WERI-Rb-1 (cell line): ENCODE data around the gene AKAP5.

Source experiments
- DNase-seq: peaks from one replicate; pipeline ENCODE4 v3.0.0-alpha.2; 2020
- H3K27ac ChIP-seq: fragments of 250-450 bp; sonication (Bioruptor Pico); 2 replicates; pipeline ENCODE4 v1.5.1; 2020; ENCODE audit warnings: mild to moderate bottlenecking, moderate library complexity
- H3K27me3 ChIP-seq: fragments of 250-450 bp; sonication (Bioruptor Pico); 2 replicates; pipeline ENCODE4 v1.5.1; 2021; ENCODE audit warnings: mild to moderate bottlenecking, low read depth, moderate library complexity; ENCODE audit not compliant: insufficient read depth, severe bottlenecking
- H3K36me3 ChIP-seq: fragments of 250-450 bp; sonication (Bioruptor Pico); 2 replicates; pipeline ENCODE4 v1.5.1; 2020; ENCODE audit warnings: mild to moderate bottlenecking, moderate library complexity
- H3K4me3 ChIP-seq: 2 replicates; pipeline ENCODE4 v1.5.1; 2011; ENCODE audit warnings: low read depth, mild to moderate bottlenecking, control low read depth, low read length
- H3K9me3 ChIP-seq: fragments of 250-450 bp; sonication (Bioruptor Pico); 2 replicates; pipeline ENCODE4 v1.5.1; 2021; ENCODE audit warnings: mild to moderate bottlenecking, moderate library complexity; ENCODE audit not compliant: severe bottlenecking
- CTCF ChIP-seq: IDR thresholded peaks from 2 replicates; pipeline ENCODE4 v1.5.1; 2011; ENCODE audit warnings: low read depth, mild to moderate bottlenecking, control low read depth, inconsistent platforms, low read length

The AKAP5 gene

GRCh38 chr14:64439141-64439540 is 26.2 kb upstream of the AKAP5 start:
- H3K27ac ChIP-seq: no peak overlapping the region
- no peak for TF ChIP-seq CTCF
- no peaks in the 10 kb centered on the region for H3K9me3 ChIP-seq
- no peak overlapping the region for H3K4me3 ChIP-seq
- DNase-seq: no peak
- peaks cover 79% of the 10 kb centered on the region for H3K36me3 ChIP-seq
- no peaks in the 10 kb centered on the region for H3K27me3 ChIP-seq

GRCh38 chr14:64440494-64440893 is 24.8 kb upstream of the AKAP5 start:
- Histone ChIP-seq H3K27ac (no peak overlapping the region), H3K36me3 (peaks cover 70% of the 10 kb centered on the region), H3K9me3 (no peaks in the 10 kb centered on the region), H3K27me3 (no peaks in the 10 kb centered on the region), H3K4me3 (no peak overlapping the region)
- DNase-seq: no peak
- TF ChIP-seq CTCF: no peak

- no peaks in the 10 kb centered on the region for H3K9me3 ChIP-seq
- TF ChIP-seq CTCF: no peak
- no peak for DNase-seq
- H3K4me3 ChIP-seq: no peak overlapping the region
- H3K27ac ChIP-seq: no peak overlapping the region
- no peaks in the 10 kb centered on the region for H3K27me3 ChIP-seq
- H3K36me3 ChIP-seq: peaks cover 55% of the 10 kb centered on the region
Measured at GRCh38 chr14:64442300-64442988, 22.9 kb upstream of the AKAP5 start.

GRCh38 chr14:64444140-64444539 is 21.2 kb upstream of the AKAP5 start:
- TF ChIP-seq CTCF: no peak
- peaks cover 50% of the 10 kb centered on the region for H3K36me3 ChIP-seq
- no peaks in the 10 kb centered on the region for H3K27me3 ChIP-seq
- H3K4me3 ChIP-seq: no peak overlapping the region
- DNase-seq: no peak
- no peak overlapping the region for H3K27ac ChIP-seq
- H3K9me3 ChIP-seq: no peaks in the 10 kb centered on the region

GRCh38 chr14:64444984-64445845 is 20.1 kb upstream of the AKAP5 start:
- DNase-seq: no peak
- Histone ChIP-seq H3K27me3 (no peaks in the 10 kb centered on the region), H3K27ac (no peak overlapping the region), H3K36me3 (peaks cover 57% of the 10 kb centered on the region), H3K4me3 (no peak overlapping the region), H3K9me3 (no peaks in the 10 kb centered on the region)
- no peak for TF ChIP-seq CTCF
